Right atrium auricular region (tissue), 2 donors: ENCODE data around the gene KRT6A. TPM values are rescaled to one million over a fixed set of nuclear protein-coding genes. Genes with fewer than 3 reads are reported as not detected.
"Not testable (repeated sequence)": the region's sequence is repeated elsewhere in the genome, so short reads cannot be mapped to it uniquely, and the experiment has no call there.

ENCODE experiments used
- DNase-seq: peaks from one replicate; pipeline ENCODE4 v3.0.0-alpha.2; 2019; ENCODE audit warnings: low spot score
- H3K27ac ChIP-seq, 2 donors: fragments of 200-600 bp; sonication (generic); 1 replicate in 1 of 2; 2 replicates in 1 of 2; pipeline ENCODE4 v1.5.1; 2016 to 2019
- H3K27me3 ChIP-seq, 2 donors: fragments of 200-600 bp; sonication (generic); one replicate each; pipeline versions ENCODE4 v1.5.1 to v1.6.0; 2017 to 2019
- H3K36me3 ChIP-seq: fragments of 200-600 bp; sonication (generic); one replicate; pipeline ENCODE4 v1.5.1; 2016
- H3K4me1 ChIP-seq, 2 donors: fragments of 200-600 bp; sonication (generic); one replicate each; pipeline versions ENCODE4 v1.5.1 to v1.6.0; 2017 to 2019
- H3K4me3 ChIP-seq, 2 donors: fragments of 200-600 bp; sonication (generic); 1 replicate in 1 of 2; 2 replicates in 1 of 2; pipeline ENCODE4 v1.5.1; 2017 to 2019; ENCODE audit warnings: mild to moderate bottlenecking in 1 of 2, moderate library complexity in 1 of 2
- H3K9me3 ChIP-seq, 2 donors: fragments of 200-600 bp; sonication (generic); one replicate each; pipeline ENCODE4 v1.5.1; 2019
- total RNA-seq, 2 donors: library from RNA; depleted of rRNA; stranded (reverse); fragments of >200 nt; gene quantifications; one replicate each; pipeline ENCODE4 v1.1.0, GENCODE V29; 2016
- TF ChIP-seq, protein P1 (sequence below), 2 donors: fragments of 200-600 bp; sonication (generic); IDR thresholded peaks; one replicate each; pipeline ENCODE4 v1.5.1; 2019; ENCODE audit warnings: antibody characterized with exemption in 2 of 2

KRT6A gene
- total RNA-seq, 2 donors from 2014 or later, result 0.48 to 7.4 TPM

DNA sequence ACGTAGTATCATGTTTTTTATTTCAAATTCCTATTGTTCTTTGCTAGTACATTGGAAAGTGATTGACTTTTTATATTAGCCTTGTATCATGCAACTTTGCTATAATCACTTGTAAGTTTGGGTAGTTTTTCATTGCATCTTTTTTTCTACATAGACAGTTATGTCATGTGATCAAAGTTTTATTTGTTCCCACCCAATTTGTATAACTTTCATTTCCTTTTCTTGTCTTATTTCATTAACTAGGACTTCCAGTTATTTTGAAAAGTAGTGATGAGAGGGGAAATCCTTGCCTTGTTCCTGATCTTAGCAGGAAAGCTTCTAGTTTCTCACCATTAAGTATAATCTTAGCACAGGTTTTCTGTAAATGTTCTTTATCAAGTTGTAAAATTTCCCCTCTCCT is 9.8 kb upstream of the KRT6A start:
- Histone ChIP-seq H3K27ac (no peak overlapping the region), H3K4me3 (no peak overlapping the region), H3K36me3 (no peaks in the 10 kb centered on the region), H3K27me3 (no peaks in the 10 kb centered on the region), H3K9me3 (no peaks in the 10 kb centered on the region), H3K4me1 (no peaks in the 10 kb centered on the region)
- TF ChIP-seq, protein P1, sequence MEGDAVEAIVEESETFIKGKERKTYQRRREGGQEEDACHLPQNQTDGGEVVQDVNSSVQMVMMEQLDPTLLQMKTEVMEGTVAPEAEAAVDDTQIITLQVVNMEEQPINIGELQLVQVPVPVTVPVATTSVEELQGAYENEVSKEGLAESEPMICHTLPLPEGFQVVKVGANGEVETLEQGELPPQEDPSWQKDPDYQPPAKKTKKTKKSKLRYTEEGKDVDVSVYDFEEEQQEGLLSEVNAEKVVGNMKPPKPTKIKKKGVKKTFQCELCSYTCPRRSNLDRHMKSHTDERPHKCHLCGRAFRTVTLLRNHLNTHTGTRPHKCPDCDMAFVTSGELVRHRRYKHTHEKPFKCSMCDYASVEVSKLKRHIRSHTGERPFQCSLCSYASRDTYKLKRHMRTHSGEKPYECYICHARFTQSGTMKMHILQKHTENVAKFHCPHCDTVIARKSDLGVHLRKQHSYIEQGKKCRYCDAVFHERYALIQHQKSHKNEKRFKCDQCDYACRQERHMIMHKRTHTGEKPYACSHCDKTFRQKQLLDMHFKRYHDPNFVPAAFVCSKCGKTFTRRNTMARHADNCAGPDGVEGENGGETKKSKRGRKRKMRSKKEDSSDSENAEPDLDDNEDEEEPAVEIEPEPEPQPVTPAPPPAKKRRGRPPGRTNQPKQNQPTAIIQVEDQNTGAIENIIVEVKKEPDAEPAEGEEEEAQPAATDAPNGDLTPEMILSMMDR (IDR thresholded peaks at IDR 0.05), result no peak
- no peak for DNase-seq

DNA sequence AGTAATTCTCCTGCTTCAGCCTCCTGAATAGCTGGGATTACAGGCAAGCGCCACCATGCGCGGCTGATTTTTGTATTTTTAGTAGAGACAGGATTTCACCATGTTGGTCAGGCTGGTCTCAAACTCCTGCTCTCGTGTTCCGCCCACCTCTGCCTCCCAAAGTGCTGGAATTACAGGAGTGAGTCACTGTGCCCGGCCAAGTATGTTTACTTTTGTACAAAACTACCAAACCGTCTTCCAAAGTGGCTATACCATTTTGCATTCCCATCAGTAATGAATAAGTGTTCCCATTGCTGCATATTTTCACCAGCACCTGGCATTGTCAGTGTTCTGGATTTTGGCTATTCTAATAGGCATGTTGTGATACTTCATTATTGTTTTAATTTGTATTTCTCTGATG is 8.4 kb upstream of the KRT6A start:
- TF ChIP-seq, protein P1 (IDR thresholded peaks at IDR 0.05), result no peak
- Histone ChIP-seq H3K36me3 (no peaks in the 10 kb centered on the region), H3K9me3 (no peaks in the 10 kb centered on the region), H3K27me3 (no peaks in the 10 kb centered on the region), H3K4me1 (no peaks in the 10 kb centered on the region), H3K4me3 (no peak overlapping the region), H3K27ac (no peak overlapping the region)
- no peak for DNase-seq

DNA sequence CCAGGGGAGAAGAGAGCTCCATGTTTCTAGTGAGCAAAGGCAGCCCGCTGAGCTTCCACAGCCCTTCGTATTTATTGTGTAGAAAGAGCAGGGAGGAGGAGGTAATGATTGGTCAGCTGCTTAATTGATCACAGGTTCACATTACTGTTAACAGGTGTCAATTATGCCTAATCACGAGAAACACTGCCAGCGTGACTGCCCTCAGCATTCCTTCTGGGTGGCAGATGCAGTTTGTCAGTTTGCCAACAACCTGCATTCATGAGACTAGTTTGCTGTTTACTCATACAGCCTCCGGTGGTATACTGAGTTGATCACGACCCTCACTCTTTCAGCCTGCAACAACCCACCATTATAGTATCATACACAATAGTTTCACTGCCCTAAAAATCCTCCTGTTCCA is 7.5 kb upstream of the KRT6A start:
- not testable (repeated sequence) for H3K27ac ChIP-seq, H3K9me3 ChIP-seq, DNase-seq, H3K4me3 ChIP-seq, H3K36me3 ChIP-seq, H3K27me3 ChIP-seq, H3K4me1 ChIP-seq

DNA sequence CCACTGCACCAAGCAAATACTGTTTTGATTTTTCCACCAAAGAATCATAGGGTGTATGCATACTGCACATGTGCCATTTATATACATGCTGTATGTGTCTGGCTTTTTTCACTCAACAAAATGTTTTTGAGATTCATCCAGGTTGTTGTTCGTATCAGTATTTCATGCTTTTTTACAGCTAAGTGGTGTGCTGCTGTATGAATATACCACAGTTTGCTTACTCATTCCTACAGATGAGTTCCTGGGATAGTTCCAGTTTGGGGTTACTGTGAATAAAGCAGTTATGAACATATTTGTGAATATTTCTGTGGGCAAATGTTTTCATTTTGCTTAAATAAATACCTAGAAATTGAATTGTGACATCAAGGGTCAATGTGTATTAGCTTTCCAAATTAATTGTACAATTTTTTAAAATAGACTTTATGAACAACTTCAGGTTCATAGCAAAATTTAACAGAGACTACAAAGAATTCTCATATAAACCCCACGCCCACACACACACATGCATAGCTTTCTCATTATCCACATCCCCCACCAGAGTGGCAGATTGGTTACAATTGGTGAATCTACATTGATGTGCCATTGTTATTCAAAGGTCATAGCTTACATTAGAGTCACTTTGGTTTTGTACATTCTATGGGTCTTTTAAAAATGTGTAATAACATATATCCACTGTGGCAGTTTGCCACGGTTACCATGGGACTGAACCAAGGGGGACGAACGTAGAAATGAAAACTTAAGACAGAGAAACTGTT is 6.9 kb upstream of the KRT6A start:
- no peaks in the 10 kb centered on the region for H3K4me1 ChIP-seq
- no peaks in the 10 kb centered on the region for H3K27me3 ChIP-seq
- TF ChIP-seq, protein P1 (IDR thresholded peaks at IDR 0.05), result no peak
- no peak overlapping the region for H3K27ac ChIP-seq
- H3K4me3 ChIP-seq, result no peak overlapping the region
- DNase-seq, result no peak
- no peaks in the 10 kb centered on the region for H3K36me3 ChIP-seq
- H3K9me3 ChIP-seq, result no peaks in the 10 kb centered on the region

DNA sequence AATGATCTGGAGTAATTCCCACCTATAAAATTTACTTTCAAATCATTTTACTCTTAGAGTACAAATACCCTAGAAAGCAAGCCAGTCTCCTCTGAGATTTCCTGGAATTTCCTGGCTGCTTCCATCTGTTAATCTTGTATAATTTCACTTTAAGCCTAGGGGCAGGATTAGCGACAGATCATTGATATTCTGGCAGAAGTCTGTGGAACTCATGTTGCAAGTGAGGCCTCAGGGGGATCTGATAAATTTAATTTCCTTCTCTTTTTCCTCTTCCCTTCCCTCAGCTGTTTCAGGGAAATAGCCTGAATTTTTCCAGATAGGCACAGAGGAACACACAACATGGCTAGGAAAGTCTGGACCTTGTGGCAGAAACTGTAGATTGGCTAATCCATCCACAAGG is 5.9 kb upstream of the KRT6A start:
- Histone ChIP-seq H3K27me3 (no peaks in the 10 kb centered on the region), H3K36me3 (no peaks in the 10 kb centered on the region), H3K4me1 (no peaks in the 10 kb centered on the region), H3K9me3 (no peaks in the 10 kb centered on the region), H3K4me3 (no peak overlapping the region), H3K27ac (no peak overlapping the region)
- DNase-seq, result no peak
- TF ChIP-seq, protein P1 (IDR thresholded peaks at IDR 0.05), result no peak

DNA sequence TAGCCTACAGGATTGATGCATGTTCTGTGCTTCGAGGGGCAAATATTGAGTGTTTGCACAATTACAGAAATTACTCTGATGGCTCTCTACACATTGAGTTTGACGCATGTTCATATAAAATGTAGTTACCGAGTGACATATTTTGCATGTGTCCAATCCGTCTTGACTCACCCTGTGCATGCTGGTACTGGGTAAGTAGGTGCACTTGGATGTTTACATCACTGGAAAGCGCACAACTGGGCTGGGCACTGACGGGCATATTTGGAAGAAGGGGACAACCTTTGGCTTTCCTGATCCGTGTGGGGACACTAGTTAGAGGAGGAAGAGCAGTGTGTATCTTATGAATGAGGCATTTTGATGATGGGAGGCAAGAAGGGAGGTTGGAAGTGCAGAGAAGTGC is 4.9 kb upstream of the KRT6A start:
- no peak overlapping the region for H3K4me3 ChIP-seq
- DNase-seq, result no peak
- no peak overlapping the region for H3K27ac ChIP-seq
- TF ChIP-seq, protein P1 (IDR thresholded peaks at IDR 0.05), result no peak
- H3K4me1 ChIP-seq, result no peaks in the 10 kb centered on the region
- H3K27me3 ChIP-seq, result no peaks in the 10 kb centered on the region
- no peaks in the 10 kb centered on the region for H3K9me3 ChIP-seq
- no peaks in the 10 kb centered on the region for H3K36me3 ChIP-seq
